WTC11 (cell line): ENCODE measurements around the gene GNG11.

Source experiments
- ATF3 ChIP-seq: sonication (generic); formaldehyde crosslinking; conservative IDR thresholded peaks from 2 replicates; pipeline ENCODE4 v1.8.1; 2022; ENCODE audit warnings: mild to moderate bottlenecking, missing genetic modification reagents
- FOXK1 ChIP-seq: sonication (generic); formaldehyde crosslinking; IDR thresholded peaks from 2 replicates; pipeline ENCODE4 v1.8.0; 2022; ENCODE audit warnings: mild to moderate bottlenecking, moderate library complexity, missing genetic modification reagents
- PRRX2 ChIP-seq: fragments of 250-450 bp; sonication (Bioruptor Pico); IDR thresholded peaks from 2 replicates; pipeline ENCODE4 v1.8.0; 2021; ENCODE audit warnings: mild to moderate bottlenecking
- SP1 ChIP-seq: sonication (generic); formaldehyde crosslinking; conservative IDR thresholded peaks from 2 replicates; pipeline ENCODE4 v1.8.1; 2022; ENCODE audit warnings: missing genetic modification reagents
- TP53 ChIP-seq: sonication (generic); formaldehyde crosslinking; IDR thresholded peaks from 2 replicates; pipeline ENCODE4 v1.8.1; 2023; ENCODE audit warnings: mild to moderate bottlenecking, missing genetic modification reagents
- ZNF317 ChIP-seq: sonication (generic); formaldehyde crosslinking; IDR thresholded peaks from 2 replicates; pipeline ENCODE4 v1.8.1; 2023; ENCODE audit warnings: low read depth, mild to moderate bottlenecking, moderate library complexity, missing genetic modification reagents, borderline replicate concordance
- TF ChIP-seq, protein P1 (sequence below): fragments of 200-600 bp; IDR thresholded peaks from 2 replicates; pipeline ENCODE4 v1.8.0; 2022; ENCODE audit warnings: antibody characterized with exemption

DNA sequence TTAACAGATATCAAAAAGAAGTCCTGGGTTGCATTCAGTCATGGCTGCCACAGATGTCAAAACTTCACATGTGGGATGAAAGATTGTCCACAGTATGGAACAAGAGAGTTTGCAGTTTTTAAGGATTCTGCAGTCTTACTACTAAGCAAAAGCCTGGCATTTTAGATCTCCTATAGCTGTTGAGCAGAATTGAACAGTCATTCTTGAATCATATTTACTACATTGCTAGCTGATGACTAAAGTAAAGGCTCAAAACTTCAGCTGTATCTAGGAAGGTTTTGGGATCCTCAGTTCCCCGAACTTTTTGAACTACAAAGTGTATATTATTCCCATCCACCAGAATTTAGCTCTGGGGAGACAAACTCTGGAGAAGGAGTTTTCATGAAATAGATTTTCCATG, 51.6 kb downstream of the GNG11 start:
- TF ChIP-seq FOXK1 (CRISPR knock-in tag) = no peak
- TF ChIP-seq PRRX2 (CRISPR knock-in tag) = no peak
- TF ChIP-seq ATF3 (CRISPR knock-in tag) = no peak
- TF ChIP-seq, protein P1, sequence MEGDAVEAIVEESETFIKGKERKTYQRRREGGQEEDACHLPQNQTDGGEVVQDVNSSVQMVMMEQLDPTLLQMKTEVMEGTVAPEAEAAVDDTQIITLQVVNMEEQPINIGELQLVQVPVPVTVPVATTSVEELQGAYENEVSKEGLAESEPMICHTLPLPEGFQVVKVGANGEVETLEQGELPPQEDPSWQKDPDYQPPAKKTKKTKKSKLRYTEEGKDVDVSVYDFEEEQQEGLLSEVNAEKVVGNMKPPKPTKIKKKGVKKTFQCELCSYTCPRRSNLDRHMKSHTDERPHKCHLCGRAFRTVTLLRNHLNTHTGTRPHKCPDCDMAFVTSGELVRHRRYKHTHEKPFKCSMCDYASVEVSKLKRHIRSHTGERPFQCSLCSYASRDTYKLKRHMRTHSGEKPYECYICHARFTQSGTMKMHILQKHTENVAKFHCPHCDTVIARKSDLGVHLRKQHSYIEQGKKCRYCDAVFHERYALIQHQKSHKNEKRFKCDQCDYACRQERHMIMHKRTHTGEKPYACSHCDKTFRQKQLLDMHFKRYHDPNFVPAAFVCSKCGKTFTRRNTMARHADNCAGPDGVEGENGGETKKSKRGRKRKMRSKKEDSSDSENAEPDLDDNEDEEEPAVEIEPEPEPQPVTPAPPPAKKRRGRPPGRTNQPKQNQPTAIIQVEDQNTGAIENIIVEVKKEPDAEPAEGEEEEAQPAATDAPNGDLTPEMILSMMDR = no peak
- no peak for TF ChIP-seq ZNF317 (CRISPR knock-in tag)
- TF ChIP-seq SP1 = no peak
- TF ChIP-seq TP53 = no peak
